ENCODE results near the gene SLC35A4.
"Not testable (repeated sequence)": the region's sequence is repeated elsewhere in the genome, so short reads cannot be mapped to it uniquely, and the experiment has no call there.

Gene SLC35A4

DNA sequence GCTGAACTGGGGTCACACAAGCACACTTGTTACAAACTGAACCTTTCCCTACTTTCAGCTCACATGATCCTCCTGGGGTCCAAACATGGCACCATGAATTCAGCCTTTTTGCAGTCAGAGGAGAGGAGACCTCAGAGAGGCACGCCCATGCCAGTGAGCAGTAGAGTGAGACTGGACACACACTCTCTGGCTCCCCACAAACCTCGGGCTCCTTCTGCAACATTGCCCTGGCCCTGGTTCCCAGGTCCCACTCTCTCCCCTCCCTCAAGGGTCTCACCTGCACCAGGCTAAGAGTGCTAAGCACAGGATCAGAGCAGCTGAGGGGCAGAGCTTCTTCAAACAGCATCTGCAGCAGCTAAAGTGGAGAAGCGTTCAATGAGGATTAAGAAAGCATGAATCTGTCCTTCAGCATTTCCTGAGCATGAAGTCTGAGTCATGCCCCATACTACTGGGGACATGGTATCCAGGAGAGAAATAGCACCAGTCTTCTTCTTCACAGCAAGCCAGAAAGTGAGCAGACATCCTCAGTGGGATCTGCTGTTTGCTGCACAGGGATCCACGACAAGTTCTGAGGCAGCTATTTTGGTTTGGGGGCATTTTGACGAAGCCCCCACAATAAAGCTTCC is 27.2 kb downstream of the SLC35A4 start:
- no peak for DNase-seq

DNA sequence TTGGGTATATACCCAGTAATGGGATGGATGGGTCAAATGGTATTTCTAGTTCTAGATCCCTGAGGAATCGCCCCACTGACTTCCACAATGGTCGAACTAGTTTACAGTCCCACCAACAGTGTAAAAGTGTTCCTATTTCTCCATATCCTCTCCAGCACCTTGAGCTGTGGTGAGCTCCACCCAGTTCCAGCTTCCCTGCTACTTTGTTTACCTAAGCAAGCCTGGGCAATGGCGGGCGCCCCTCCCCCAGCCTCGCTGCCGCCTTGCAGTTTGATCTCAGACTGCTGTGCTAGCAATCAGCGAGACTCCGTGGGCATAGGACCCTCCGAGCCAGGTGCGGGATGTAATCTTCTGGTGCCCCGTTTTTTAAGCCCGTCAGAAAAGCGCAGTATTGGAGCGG is 28.4 kb downstream of the SLC35A4 start:
- DNase-seq, result not testable (repeated sequence)

DNA sequence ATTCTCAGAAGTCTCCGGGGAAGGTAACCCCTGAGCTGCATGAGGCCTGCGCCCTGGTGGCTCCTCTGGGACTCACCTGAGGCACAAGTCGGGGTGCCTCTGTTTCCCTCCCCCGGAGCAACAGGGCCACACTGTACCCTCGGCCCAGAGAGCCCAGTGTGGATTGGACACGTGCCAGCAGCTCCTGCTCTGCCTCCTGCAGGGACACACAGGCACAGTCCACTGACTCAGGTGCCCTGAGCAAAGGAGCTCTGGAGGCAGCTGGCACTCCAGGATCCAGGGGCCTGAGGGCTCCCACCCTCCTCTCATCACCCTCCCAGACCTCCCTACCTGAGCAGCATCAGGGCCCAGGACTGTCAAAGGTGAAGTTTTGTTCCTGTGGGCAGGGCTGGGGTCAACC is 29.5 kb downstream of the SLC35A4 start:
- no peak for DNase-seq

DNA sequence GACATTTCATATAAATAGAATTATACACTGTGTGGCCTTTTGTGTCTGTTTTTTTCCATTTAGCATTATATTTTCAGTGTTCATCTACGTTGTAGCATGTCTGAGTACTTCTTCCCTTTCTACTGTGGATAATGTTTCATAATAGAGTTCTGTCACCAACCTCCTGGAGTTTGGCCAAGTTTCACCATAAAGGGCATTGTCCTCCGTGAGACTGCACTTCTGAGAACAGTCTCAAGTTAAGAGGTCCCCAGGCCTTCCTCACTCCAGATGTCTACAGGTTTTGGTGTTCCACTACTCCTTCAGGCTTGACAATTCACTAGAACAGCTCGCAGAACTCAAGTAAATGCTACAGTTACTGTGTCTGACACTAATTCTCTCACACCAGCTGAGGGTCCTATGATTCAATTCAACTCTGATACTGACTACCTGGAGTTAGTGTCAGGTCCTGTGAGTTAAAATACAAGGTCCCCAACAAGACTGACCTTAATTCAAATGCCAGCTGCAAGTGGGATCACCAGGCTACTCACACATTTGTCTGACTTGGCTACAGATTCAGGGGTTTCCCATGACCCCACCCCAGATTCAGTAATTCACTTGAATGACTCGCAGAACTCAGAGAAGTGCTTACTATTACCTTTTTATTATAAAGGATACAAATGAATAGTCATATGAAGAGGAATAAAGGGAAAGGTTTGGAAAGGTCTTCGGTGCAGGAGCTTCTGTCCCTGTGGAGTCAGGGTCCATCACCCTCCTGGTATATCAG is 31.1 kb downstream of the SLC35A4 start:
- DNase-seq, result no peak

DNA sequence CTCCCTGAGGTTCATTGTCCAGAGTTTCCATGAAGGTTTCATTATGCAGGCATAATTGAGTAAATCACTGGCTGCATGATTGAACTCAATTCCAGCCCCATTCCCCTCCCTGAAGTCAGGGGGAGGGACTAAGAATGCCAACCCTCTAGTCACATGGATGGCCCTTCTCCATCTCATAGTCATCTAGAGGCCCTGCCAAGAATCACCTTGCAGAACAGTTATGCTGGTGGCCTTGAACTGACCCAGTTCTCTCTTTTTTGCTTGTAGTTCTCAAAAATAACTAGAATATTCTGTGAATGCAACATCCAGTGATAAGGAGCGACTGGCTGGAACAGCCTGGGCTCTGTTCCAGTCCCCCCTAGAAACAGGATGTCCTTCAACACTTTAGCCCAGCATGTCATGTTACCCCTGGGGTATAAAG is 31.7 kb downstream of the SLC35A4 start:
- no peak for DNase-seq

DNA sequence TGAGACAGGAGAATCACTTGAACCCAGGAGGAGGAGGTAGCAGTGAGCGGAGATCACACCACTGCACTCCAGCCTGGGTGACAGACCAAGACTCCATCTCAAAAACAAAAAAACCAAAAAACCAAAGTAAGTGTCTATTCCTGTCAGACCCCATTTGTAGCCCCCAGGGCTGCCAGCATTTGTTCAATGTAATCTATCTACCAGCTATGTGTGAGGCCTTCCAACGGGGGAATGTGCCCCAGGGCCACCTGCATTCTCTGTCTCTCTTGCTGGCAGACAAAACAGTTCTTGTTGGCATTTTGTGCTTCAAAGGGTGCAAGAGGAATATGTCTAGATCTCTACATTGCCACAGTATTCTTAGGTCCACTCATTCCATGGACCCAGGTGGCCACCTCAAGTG is 34.2 kb downstream of the SLC35A4 start:
- DNase-seq, result no peak

DNA sequence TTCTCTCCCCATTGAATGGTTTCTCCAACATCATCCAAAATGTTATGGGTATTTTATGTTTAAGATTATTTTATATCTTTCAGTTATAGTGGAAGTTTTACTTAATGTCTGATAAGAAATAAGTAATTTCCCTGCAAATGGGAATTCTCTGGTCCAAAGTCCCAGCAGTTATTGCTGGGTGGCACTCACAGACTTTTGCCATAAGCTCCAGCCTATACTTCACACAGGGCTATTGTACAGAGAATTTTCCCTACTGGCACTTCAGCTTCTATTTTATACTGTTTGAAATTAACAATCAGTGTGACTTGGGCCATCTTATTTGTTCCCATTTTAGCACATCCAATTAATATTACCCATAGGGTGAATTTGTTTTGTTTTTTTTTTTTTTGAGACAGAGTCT is 35.5 kb downstream of the SLC35A4 start:
- no peak for DNase-seq

DNA sequence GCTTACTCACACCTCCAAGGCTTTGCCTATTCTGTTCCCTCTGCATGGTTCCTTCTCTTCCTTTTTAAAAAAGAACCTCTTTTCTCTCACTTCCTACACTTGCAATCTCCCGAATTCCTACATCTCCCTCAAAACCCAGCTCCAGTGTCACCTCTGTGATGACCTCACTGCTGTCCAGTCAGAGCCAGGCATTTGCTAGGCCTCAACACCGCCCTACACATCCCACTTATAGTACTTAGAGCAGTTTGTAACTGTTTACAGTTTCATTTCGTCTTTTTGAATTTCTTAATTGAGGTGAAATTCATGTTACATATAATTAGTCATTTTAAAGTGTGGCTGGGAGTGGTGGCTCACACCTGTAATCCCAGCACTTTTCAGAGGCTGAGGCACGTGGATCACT is 37.5 kb downstream of the SLC35A4 start:
- DNase-seq, result no peak

DNA sequence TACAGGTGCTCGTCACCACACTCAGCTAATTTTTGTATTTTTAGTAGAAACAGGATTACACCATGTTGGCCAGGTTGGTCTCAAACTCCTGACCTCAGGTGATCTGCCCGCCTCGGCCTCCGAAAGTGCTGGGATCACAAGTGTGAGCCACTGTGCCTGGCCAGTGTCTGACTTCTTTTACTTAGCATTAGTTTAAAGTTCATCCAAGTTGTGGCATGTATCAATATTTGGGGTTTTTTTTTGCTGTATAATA is 38.7 kb downstream of the SLC35A4 start:
- not testable (repeated sequence) for DNase-seq

DNA sequence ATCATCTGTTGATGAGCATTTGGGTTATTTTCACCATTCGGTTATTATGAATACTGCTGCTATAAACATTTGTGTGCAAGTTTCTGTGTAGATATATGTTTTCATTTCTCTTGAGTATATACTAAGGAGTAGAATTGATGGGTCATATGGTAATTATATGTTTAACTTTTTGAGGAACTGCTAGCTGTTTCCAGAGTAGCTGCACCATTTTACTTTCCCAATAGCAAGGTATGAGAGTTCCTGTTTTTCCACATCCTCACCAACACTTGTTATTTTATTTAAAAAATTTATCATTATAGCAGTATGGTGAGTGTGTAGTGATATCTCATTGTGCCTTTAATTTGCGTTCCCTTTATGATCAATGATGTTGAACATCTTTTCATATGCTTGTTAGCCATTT is 39.1 kb downstream of the SLC35A4 start:
- DNase-seq, result no peak

DNA sequence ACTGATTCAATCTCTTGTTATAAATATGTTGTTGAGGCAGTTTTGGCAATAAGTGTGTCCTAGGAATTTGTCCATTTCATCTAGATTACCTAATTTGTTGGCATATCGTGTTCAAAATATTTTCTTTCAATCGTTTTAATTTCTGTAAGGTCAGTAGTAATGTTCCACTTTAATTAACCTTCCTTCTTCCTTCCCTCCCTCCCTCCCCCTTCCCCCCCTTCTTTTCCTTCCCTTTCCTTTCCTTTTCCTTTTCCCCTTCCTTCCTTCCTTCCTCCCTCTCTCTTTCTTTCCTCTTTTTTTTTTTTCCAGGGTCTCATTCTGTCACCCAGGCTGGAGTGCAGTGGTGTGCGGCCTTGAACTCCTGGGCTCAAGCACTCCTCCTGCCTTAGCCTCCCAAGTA is 41.3 kb downstream of the SLC35A4 start:
- DNase-seq, result no peak

DNA sequence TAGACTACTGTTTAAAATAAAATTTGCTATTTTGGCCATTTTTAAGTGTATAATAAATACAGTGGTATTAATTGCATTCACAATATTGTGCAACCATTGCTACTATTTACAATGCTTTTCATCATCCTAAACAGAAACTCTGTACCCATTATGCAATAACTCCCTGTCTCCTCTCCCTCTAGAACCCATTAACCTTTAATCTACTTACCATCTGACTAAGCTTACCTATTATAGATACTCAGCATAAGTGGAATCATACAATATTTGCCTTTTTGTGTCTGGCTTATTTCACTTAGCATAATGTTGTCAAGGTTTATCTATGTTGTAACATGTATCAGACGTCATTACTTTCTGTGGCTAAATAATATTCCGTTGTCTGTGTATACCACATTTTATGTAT is 42.4 kb downstream of the SLC35A4 start:
- DNase-seq, result no peak

DNA sequence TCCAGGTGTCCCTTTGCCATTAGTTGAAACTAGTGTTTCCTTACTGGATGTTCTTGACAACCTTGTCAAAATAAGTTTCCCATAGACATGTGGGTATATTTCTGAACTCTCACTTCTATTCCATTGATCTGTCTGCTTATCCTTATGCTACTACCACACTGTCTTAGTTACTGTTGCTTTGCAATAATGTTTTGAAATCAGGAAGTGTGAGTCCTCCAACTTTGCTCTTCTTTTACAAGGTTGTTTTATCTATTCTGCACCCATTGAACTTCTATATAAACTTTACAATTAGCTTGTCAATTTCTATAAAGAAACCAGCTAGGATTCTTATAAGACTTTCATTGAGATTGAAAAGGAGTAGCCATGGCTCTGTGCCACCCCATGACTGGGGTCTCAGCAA is 44.1 kb downstream of the SLC35A4 start:
- no peak for DNase-seq

DNA sequence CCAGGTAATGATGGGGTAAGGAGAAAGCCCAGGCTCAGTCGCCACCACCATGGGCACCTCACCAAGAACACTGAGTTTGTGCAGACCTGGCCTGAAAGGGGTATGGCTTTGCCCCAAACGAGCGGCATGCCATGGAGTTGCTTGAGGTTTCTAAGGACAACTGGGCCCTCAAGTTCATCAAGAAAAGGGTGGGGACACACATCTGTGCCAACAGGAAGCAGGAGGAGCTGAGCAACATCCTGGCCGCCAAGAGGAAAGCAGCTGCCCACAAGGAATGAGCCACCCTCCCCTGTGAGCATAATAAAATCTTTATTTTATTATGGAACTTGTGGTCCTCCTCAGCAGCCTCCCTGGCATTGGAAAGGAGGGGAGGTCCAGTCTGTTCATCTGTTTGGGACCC is 44.5 kb downstream of the SLC35A4 start:
- DNase-seq, result no peak

DNA sequence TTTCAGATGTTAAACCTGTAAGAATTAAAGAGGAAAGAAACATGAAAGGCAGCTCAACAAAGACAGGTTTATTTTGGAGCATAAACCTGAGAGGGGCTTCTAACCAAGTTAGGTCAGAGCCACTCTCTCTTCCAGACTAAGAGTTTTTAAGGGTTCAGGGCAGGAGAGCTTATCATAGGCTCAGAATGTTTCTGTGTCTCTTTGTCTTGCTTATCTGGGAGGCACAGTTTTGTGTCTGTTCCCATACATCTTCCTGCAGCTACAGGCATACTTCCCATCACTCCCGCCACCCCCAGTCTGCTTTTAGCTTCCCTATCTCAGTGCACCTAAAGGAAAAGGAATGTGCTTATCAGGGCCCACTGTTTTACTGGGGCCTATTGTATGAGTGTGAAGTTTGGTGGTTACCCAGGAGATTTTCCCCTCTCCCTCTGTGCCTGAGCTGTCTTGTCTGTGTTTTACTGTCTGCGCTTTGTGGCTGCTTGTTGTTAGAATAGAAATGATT is 46.4 kb downstream of the SLC35A4 start:
- no peak for DNase-seq

Measured in stimulated activated CD4-positive, alpha-beta T cell treated with anti-CD3 and anti-CD28 coated beads, Interleukin-1b, Interleukin-23, amount 100 ng/mL, for 48 hours (primary cell).